ENCODE data around the gene SOWAHA. TPM values are rescaled to one million over a fixed set of nuclear protein-coding genes. Genes with fewer than 3 reads are reported as not detected.

SOWAHA gene
- total and polyA plus RNA-seq, 7 donors, result 0.01 to 0.06 TPM; not detected in 5

GRCh38 chr5:132816083-132816482, 3.0 kb downstream of the SOWAHA start:
- TF ChIP-seq CTCF (IDR thresholded peaks at IDR 0.05), result no peak
- Histone ChIP-seq H3K27me3 (ENCODE audit: insufficient read depth in 3 of 3, low read length in 2 of 3) (peaks cover 0 to 39% (median 14%) of the 10 kb centered on the region in 3 donors), H3K4me3 (no peak overlapping the region), H3K4me1 (peaks cover 2% of the 10 kb centered on the region), H3K9me3 (no peaks in the 10 kb centered on the region), H3K27ac (no peak overlapping the region), H3K36me3 (ENCODE audit: insufficient read depth in 1 of 2, low read depth in 1 of 2) (no peaks in the 10 kb centered on the region)
- no peak for ATAC-seq
- WGBS, 3 donors, result 78 to 97% (median 88%) methylated on average over 2 of the region's 2 CpGs
- intact Hi-C loops (cut with DNase I), result loop anchor here in 1 of 2 donors (5.0 kb wide), 2 partner anchors 64 to 429 kb away; no protein-coding TSS in a partner anchor
- DNase-seq, result no peak

DNA sequence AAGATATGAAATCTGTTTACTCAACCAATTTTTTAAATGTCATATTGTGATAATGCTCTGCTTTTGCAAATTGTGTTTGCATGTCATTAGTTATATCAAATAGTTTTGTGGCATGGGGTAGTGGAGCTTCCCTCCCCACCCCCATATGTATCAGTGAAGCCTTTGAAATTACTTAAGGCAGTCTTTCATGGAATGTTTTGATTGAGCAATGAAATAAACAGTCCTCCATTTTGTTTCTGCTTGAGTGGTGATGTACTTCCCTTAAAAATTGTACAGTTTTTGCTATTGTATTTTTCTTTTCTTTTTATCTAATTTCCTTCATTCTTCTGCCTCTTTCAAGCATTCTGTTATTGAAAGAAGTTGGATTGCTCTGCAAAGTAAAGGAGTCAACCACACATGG, 3.5 kb downstream of the SOWAHA start:
- no peak for ATAC-seq
- TF ChIP-seq CTCF (IDR thresholded peaks at IDR 0.05), result no peak
- no peaks in the 10 kb centered on the region for H3K9me3 ChIP-seq
- no peak overlapping the region for H3K27ac ChIP-seq
- no peak overlapping the region for H3K4me3 ChIP-seq
- H3K4me1 ChIP-seq, result peaks cover 2% of the 10 kb centered on the region
- no peaks in the 10 kb centered on the region for H3K36me3 ChIP-seq (ENCODE audit: insufficient read depth in 1 of 2, low read depth in 1 of 2)
- no peak for DNase-seq
- intact Hi-C loops (cut with DNase I), result loop anchor here in 1 of 2 donors (5.0 kb wide), 2 partner anchors 64 to 429 kb away; no protein-coding TSS in a partner anchor
- peaks cover 0 to 34% (median 14%) of the 10 kb centered on the region in 3 donors for H3K27me3 ChIP-seq (ENCODE audit: insufficient read depth in 3 of 3, low read length in 2 of 3)

- Histone ChIP-seq H3K9me3 (no peaks in the 10 kb centered on the region), H3K27ac (no peak overlapping the region), H3K27me3 (ENCODE audit: insufficient read depth in 3 of 3, low read length in 2 of 3) (peaks cover 0 to 30% (median 13%) of the 10 kb centered on the region in 3 donors), H3K36me3 (ENCODE audit: insufficient read depth in 1 of 2, low read depth in 1 of 2) (no peaks in the 10 kb centered on the region), H3K4me1 (peaks cover 2% of the 10 kb centered on the region), H3K4me3 (no peak overlapping the region)
- WGBS, 3 donors, result 69 to 75% (median 73%) methylated on average over 1 of the region's 1 CpG
- DNase-seq (no peak), ATAC-seq (no peak)
- TF ChIP-seq CTCF (IDR thresholded peaks at IDR 0.05), result no peak
- intact Hi-C loops (cut with DNase I), result loop anchor here in 1 of 2 donors (5.0 kb wide), 2 partner anchors 65 to 430 kb away; no protein-coding TSS in a partner anchor
These were observed 3.9 kb downstream of the SOWAHA start for GRCh38 chr5:132817011-132817410.

DNA sequence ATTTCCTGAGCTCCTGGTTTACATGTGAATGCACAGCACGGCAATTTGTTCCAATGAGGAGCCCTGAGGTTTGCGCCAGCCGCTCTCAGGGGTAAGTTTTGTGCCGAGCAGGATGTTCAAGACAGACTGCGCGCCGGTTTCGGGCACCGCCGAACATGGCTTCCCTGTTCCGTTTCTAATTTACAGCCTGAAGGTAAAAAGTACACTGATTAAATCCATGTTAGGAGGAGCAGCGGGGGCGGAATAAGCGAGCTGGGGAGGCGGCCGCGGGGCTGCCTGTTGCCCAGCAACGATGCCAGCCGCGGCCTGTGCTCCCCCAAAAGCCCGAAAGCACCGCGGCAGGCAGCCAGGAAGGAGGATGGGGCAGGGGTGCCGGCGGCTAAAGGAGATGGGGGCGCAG, 6.4 kb downstream of the SOWAHA start:
- H3K9me3 ChIP-seq, result no peaks in the 10 kb centered on the region
- intact Hi-C loops (cut with DNase I), result loop anchor here in 1 of 2 donors (5.0 kb wide), 2 partner anchors 67 to 432 kb away; no protein-coding TSS in a partner anchor
- no peak for TF ChIP-seq CTCF (IDR thresholded peaks at IDR 0.05)
- H3K4me1 ChIP-seq, result no peaks in the 10 kb centered on the region
- peaks cover 0 to 14% (median 1%) of the 10 kb centered on the region in 3 donors for H3K27me3 ChIP-seq (ENCODE audit: insufficient read depth in 3 of 3, low read length in 2 of 3)
- DNase-seq, result no peak
- no peaks in the 10 kb centered on the region for H3K36me3 ChIP-seq (ENCODE audit: insufficient read depth in 1 of 2, low read depth in 1 of 2)
- WGBS, 3 donors, result 46 to 55% (median 54%) methylated on average over 26 of the region's 26 CpGs
- H3K27ac ChIP-seq, result no peak overlapping the region
- no peak overlapping the region for H3K4me3 ChIP-seq
- no peak for ATAC-seq
